ENCODE measurements around the gene FAM200C.

DNA sequence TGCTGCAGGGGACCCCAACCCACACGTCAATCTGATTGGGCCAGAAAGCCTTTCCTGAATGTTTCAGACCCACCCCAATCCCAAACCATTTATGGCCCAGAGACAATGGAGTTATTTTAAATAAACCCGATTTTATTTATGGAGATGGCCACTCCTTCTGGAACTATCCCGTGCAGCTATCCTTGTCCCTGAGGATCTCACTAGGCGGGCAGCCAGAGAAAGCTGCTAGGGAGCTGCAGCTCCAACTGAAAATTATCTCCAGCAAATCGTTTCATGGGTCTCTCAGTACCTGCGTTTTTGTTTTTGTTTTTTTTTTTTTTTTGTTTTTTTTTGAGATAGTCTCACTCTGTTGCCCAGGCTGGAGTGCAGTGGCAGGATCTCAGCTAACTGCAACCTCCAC lies 52.4 kb downstream of the FAM200C start:
- TF ChIP-seq, protein P1, sequence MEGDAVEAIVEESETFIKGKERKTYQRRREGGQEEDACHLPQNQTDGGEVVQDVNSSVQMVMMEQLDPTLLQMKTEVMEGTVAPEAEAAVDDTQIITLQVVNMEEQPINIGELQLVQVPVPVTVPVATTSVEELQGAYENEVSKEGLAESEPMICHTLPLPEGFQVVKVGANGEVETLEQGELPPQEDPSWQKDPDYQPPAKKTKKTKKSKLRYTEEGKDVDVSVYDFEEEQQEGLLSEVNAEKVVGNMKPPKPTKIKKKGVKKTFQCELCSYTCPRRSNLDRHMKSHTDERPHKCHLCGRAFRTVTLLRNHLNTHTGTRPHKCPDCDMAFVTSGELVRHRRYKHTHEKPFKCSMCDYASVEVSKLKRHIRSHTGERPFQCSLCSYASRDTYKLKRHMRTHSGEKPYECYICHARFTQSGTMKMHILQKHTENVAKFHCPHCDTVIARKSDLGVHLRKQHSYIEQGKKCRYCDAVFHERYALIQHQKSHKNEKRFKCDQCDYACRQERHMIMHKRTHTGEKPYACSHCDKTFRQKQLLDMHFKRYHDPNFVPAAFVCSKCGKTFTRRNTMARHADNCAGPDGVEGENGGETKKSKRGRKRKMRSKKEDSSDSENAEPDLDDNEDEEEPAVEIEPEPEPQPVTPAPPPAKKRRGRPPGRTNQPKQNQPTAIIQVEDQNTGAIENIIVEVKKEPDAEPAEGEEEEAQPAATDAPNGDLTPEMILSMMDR (IDR thresholded peaks at IDR 0.05), result no peak
- no peak for TF ChIP-seq EP300 (IDR thresholded peaks at IDR 0.05)

Measured in ovary (tissue), 3 donors.